ENCODE measurements around the gene MVD.
"Not testable (repeated sequence)": the region's sequence is repeated elsewhere in the genome, so short reads cannot be mapped to it uniquely, and the experiment has no call there.

Gene MVD

GRCh38 chr16:88681084-88681680 is 18.3 kb upstream of the MVD start:
- peak in 1 of 2 experiments; percentile 47 for DNase-seq

- DNase-seq = no peak
Measured at GRCh38 chr16:88680554-88681083, 17.7 kb upstream of the MVD start.

DNA sequence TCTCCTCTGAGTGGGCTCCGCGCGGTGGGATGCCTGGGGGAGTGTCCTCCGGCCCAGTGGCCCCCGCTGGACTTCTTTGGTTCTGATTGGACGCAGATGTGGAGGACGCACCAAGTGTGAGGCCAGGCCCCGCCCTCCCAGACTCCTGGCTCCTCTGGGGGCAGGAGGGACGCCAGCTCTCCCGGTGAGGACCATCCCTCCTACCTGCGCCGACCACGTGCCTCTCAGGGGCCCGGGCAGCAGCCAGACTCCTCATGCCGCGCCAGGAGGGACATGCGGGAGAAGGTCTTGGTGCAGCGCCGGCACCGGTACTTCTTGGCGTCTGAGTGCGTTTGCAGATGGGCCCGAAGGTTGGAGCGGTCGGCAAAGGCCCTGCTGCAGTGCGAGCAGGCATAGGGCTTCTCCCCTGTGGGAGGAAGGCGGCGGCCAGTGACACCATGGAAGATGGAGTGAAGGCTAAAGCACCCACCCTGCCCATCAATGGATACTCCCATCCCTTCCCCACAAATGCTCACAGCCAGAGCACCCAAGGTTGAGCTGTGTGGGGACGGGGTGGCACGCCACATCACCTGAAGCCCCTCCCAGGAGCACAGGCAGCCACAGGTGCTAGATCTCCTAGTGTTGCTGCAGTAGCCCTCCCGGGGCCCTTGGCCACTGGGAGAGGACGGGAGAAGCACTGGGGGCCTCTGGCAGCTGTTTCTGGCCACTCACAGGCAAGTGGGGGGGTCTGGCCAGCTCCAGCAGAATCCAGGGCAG is 15.5 kb upstream of the MVD start:
- DNase-seq = no peak

- no peak for DNase-seq
Measured at GRCh38 chr16:88677721-88678120, 14.8 kb upstream of the MVD start.

DNA sequence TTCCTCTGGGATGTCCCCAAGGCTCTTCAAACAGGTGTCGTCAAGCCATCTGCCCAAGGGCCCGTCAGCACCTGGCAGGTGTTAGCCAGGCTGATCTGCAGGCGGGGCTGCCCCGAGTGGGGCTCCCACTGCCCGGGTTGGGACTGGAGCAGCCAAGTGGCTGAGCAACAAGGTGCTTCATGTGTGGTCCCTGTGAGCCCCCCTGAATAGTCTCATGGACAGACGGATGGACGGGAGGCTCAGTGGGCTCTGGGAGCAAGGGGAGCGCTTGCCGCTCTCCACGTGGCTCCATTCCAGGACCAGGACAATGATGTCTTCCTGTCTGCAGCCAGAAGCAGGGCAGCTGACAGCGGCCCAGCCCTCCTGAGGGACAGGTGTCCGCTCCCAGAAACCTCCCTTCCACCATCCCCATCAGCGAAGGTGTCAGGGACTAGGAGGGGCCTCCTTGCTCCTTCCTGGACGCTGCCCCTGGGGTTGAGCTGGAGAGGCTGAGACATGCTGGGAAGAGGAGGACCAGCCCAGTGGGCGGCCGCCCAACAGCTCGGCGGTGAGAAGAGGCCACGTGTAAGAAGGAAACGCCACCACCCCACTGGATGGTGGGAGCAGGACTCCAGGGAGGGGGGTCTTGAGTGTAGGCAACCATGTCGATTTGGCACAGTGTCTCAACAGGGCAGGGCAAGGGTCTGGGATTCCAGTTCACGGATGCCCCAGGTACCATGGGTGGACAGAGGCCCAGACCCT is 13.8 kb upstream of the MVD start:
- no peak for DNase-seq

DNA sequence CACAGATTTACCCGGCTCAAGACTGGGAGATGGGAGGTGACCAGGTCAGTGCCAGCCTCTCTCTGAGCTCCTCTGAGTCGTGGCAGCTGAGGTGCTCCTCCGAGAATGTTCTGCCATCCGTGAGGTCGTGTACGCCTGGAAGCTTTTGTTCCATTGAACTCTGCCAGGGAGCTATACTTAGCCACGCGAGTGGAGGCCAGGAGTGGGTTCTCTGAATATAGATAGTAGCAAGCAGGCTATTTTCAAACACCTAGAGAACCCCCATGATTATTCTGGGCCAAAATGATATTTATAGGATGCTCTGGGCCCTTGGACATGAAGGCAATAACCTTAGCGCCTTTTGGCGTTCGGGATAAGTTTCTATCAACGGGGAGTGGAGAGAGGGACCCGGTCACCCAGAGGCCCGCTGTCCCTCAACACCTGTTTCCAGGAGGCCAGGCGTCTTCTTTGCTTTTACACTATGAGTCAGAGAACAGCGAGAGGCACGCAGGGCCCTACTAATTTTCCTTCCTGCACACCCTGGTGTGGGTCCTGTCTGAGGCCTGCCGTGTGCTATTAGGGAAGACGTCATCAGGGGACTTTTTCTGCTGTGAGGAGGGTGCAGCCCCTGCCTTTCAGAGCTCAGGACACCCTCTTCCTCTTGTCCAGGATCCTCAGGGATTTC is 11.0 kb upstream of the MVD start:
- no peak for DNase-seq

GRCh38 chr16:88672776-88673175 is 9.9 kb upstream of the MVD start:
- no peak for DNase-seq

GRCh38 chr16:88671806-88672205 is 8.9 kb upstream of the MVD start:
- no peak for DNase-seq

- DNase-seq = no peak
Measured at GRCh38 chr16:88669980-88670379, 7.1 kb upstream of the MVD start.

- DNase-seq = not testable (repeated sequence)
Measured at GRCh38 chr16:88669493-88669892, 6.6 kb upstream of the MVD start.

GRCh38 chr16:88667461-88667860 is 4.6 kb upstream of the MVD start:
- DNase-seq = no peak

DNA sequence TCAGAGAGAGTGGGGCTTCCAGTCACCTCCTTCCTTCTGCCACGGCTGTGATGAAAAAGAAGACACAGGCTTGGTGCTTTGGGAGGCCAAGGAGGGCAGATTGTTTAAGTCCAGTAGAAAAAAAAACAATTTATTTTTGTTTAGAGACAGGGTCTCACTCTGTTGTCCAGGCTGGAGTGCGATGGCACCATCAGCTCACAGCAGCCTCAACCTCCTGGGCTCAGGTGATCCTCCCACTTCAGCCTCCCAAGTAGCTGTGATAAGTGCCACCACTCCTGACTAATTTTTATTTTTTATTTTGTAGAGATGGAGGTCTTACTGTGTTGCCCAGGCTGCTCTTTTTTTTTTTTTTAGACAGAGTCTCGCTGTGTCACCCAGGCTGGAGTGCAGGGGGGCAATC is 2.7 kb upstream of the MVD start:
- no peak for DNase-seq

DNA sequence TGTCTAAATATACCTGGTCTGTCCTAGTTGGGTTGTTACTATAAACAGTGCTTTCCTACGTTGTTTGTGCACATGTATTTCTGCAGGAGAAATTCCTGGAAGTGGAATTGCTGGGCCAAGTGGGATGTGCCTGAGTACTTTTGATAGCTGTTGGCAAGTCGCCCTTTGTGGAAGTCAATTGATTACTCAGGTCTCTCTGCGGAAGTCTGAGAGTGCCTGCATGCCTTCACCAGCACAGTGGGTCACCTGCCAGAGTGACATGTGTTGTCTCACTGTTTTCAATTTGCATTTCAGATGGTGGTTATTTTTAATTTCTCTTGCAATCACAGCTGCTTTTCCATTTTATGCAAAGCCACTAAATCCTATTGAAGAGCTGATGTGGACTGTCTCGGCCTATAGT is 2.3 kb upstream of the MVD start:
- no peak for DNase-seq

- DNase-seq = no peak
Measured at GRCh38 chr16:88662222-88662842, 559 bp downstream of the MVD start.

DNA sequence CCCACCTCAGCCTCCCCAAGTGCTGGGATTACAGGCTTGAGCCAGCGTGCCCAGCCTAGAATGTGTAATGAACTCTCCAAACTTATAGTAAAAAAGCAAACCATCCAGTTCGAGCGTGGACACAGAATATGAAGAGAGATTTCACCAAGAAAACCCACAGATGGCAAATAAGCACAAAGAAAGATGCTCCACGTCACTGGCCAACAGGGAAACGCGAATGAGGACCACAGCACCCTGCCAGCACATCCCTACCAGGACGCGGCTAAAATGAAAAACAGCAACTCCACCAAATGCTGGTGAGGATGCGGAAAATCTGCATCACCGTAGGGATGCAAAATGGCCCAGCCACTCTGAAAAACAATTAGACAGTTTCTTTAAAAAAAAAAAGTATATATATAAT is 1.4 kb downstream of the MVD start:
- DNase-seq = no peak

- DNase-seq = no peak
Measured at GRCh38 chr16:88659160-88659559, 3.7 kb downstream of the MVD start.

GRCh38 chr16:88658714-88659113 is 4.2 kb downstream of the MVD start:
- no peak for DNase-seq

DNA sequence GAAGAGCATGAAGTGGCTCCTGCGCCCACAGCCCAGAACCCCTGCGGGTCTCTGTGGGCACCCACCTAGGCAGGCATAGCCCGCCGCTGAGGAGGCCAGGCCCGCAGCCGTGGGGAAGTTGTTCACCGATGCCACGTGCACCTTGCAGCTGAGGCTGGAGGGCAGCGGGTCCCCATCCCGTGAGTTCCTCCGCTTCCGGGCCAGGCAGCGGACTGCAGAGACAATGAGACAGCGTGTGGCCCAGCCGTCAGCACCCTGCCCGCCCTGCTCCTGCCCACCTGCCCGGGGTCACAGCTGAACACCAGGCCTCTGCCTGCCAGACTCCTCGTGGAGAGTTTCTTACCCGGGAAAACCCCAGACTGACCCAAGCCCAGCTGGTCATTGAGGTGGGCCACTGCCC is 5.5 kb downstream of the MVD start:
- no peak for DNase-seq

DNA sequence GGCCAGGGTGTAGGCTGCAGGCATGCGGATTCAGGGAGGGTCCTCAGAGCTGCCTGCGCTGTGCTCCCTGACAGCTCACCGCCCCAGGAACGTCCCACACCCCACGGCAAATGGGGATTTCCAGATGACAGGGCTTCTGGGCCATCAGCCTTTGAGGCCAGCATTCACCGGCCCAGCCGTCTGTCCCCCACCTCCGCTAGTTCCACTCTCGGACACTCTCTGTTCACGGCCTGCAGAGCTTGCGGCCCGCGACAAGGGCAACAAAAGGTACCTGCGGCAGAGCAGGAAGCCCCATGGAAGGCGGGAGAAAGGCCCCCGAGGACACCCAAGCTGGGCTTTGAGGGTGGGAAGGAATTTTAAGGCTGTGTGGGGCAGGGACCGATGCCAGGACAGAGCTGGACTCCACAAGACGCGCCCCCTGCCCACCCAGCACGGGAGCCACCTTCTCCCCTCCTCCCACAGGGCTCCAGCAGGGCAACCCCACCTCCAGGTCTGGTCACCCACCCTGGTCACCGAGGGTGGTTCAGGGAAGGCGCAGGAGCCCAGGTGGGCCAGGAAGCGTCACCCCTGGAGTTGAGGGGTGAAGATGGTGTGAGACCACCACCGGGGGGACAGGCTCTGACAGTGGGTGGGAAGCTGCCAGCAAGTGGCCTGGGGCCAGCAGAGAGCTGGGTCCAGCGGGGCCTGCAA is 6.5 kb downstream of the MVD start:
- no peak for DNase-seq

- no peak for DNase-seq
Measured at GRCh38 chr16:88655733-88656281, 7.1 kb downstream of the MVD start.

GRCh38 chr16:88655053-88655732 is 7.7 kb downstream of the MVD start:
- DNase-seq = no peak

Data from stimulated activated CD4-positive, alpha-beta T cell treated with anti-CD3 and anti-CD28 coated beads, Interleukin-4, amount 100 ng/mL, for 4 hours (primary cell).